Mucosa of descending colon (tissue), 3 donors: ENCODE measurements around the gene POU3F2. TPM values are rescaled to one million over a fixed set of nuclear protein-coding genes. Genes with fewer than 3 reads are reported as not detected.

ENCODE experiments used
- ATAC-seq: fragments of 200-7000 bp; cut with Tn5 transposase; one replicate; pipeline ENCODE4 v1.9.1; 2020; ENCODE audit warnings: mild to moderate bottlenecking, moderate library complexity
- DNase-seq, 3 donors: peaks; one replicate each; pipeline ENCODE4 v3.0.0-alpha.2; 2020
- H3K36me3 ChIP-seq: fragments of 200-600 bp; one replicate; pipeline ENCODE4 v1.8.0; 2021; ENCODE audit warnings: low read depth, mild to moderate bottlenecking
- H3K4me1 ChIP-seq: fragments of 200-600 bp; one replicate; pipeline ENCODE4 v1.8.0; 2021; ENCODE audit warnings: low read depth, mild to moderate bottlenecking
- H3K4me3 ChIP-seq: fragments of 200-600 bp; one replicate; pipeline ENCODE4 v1.8.0; 2021; ENCODE audit warnings: mild to moderate bottlenecking
- H3K9me3 ChIP-seq: fragments of 200-600 bp; one replicate; pipeline ENCODE4 v1.8.0; 2021; ENCODE audit warnings: mild to moderate bottlenecking
- intact Hi-C, 2 donors: fragments of 100-400 bp; cut with DNase I in 1 of 2; cut with micrococcal nuclease in 1 of 2; formaldehyde crosslinking; loops; one replicate each; pipeline versions ENCODE4 v1.11.0 to v1.11.1; 2022; cut with DNase I, micrococcal nuclease
- total RNA-seq, 3 donors: library from RNA; stranded (reverse); fragmentation: NEBNext Ultra II Directional in 2 of 3; extraction: Animal tissue kit (Norgen Biotek cat#: 25700) in 2 of 3; gene quantifications; one replicate each; pipeline versions ENCODE4 v1.2.1 to v1.2.4, GENCODE V29; 2021 to 2023
- TF ChIP-seq, protein P1 (sequence below): fragments of 200-600 bp; IDR thresholded peaks from one replicate; pipeline ENCODE4 v1.8.0; 2022; ENCODE audit warnings: antibody characterized with exemption, mild to moderate bottlenecking
- donor health status: DM: no; HTN: no; CAD: no; lungs with moderate emphysema.
- donor health status: DM: no; HTN: no; CAD: no.
- donor health status: DM: no; HTN: yes; CAD: no.

POU3F2 gene
- total RNA-seq, 3 donors from 2014 or later, result not detected

DNA sequence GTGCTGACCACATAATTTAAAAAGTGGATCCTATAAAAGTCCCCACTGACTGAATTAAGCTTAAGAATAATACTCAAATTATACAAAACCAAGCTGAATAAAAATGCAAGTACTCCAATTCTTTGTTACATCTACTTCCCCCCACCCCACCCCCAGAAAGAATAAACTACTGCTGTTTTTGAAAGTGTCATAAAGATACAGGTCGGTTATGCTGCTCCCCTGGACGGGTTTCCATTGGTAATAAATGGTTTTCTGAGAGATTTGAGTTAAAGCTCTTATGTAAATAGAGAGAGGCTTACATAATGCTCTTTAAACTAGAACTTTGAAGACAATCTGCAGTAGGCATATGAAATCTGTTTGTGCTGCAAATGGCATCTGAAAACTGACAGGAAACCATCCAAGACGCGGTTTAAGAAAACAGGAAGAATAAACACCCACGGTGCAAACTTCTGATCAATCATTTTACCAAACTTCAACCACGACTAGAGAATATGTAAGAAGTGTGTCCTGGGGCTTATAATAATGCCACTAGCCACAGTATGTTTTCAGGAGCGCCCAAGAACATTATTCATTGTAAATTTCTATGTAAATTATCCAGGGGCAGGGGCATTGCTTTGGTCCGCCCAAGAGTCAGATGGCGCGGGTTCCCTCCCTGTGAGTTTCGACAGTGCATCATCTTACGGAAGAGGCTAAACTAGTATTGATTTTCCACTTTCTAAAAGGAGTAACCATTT is 10.8 kb upstream of the POU3F2 start:
- intact Hi-C loops, result no loop called here
- Histone ChIP-seq H3K36me3 (no peaks in the 10 kb centered on the region), H3K4me3 (no peak overlapping the region), H3K9me3 (no peaks in the 10 kb centered on the region), H3K4me1 (no peaks in the 10 kb centered on the region)
- TF ChIP-seq, protein P1, sequence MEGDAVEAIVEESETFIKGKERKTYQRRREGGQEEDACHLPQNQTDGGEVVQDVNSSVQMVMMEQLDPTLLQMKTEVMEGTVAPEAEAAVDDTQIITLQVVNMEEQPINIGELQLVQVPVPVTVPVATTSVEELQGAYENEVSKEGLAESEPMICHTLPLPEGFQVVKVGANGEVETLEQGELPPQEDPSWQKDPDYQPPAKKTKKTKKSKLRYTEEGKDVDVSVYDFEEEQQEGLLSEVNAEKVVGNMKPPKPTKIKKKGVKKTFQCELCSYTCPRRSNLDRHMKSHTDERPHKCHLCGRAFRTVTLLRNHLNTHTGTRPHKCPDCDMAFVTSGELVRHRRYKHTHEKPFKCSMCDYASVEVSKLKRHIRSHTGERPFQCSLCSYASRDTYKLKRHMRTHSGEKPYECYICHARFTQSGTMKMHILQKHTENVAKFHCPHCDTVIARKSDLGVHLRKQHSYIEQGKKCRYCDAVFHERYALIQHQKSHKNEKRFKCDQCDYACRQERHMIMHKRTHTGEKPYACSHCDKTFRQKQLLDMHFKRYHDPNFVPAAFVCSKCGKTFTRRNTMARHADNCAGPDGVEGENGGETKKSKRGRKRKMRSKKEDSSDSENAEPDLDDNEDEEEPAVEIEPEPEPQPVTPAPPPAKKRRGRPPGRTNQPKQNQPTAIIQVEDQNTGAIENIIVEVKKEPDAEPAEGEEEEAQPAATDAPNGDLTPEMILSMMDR, result no peak
- no peak for ATAC-seq
- DNase-seq, result no peak

DNA sequence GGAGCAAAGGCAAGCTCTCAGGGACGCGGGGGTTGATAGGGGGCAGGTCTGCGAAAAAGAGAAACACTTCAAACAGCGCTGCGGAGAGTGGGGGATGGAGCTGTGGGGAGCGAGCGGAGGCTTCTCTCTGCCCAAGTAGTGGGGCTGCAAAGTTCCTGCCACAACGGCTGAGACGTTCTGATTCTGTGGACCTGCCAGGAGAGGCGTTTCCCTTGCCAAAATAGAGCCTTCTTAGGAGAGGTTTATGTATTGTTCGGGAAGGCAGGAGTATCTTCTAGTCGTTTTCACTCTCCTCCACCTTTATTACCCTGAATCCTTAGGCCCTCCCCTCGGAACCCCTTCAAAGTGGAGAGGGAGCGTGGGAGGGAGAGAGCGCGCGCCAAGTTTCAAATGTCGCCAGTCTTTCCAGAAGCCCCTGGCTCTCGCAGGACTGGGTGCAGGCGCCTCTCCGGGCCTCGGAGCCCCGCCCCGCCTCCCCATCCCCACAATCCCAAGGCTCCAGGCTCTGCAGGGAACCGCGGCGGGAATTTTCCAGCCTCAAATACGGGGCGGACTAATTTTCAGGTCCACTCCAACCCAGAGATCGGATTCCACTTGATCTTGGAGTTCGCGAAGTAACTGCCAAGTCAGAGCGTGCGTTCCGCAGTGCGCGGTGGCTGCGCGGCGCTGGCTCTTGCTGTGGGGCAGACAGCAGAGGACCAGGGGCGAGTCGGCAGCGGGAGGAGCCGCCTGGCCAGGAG is 10.0 kb upstream of the POU3F2 start:
- intact Hi-C loops, result no loop called here
- DNase-seq (no peak), ATAC-seq (no peak)
- Histone ChIP-seq H3K36me3 (no peaks in the 10 kb centered on the region), H3K4me3 (no peak overlapping the region), H3K4me1 (no peaks in the 10 kb centered on the region), H3K9me3 (no peaks in the 10 kb centered on the region)
- TF ChIP-seq, protein P1, result no peak

DNA sequence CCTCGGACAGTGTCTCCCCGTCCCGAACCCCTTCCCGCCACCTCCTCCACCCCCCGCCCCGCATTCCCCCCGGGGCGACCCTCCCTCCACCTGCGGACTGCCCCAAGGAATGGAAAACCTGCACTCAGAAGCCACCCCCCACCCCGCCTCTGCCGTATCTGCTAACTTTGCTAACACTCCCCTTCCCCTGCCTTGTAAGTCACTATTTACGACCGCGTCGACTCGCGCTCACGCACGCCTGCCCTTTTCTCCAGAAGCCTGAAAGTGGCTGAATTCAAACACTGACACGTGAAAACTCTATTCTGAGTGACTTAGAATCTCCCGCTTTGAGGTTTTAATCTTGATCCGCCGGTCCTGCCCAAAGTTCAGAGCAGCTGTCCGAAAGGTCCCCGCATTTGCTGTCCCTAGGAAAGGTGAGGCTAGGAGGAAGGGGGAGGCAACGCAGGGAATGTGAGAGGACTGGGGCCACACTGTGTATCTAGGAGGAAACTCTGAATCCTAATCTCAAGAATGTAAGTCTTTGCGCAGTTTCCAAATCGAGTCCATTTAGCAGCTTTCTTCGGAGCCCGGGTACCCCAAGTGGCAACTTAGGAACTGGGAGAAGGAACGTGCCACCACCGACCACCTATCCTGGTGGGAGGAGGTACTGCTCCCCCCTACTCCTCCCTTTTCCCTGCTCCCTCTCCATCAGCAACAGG is 9.3 kb upstream of the POU3F2 start:
- Histone ChIP-seq H3K4me1 (no peaks in the 10 kb centered on the region), H3K36me3 (no peaks in the 10 kb centered on the region), H3K4me3 (no peak overlapping the region), H3K9me3 (no peaks in the 10 kb centered on the region)
- intact Hi-C loops, result no loop called here
- TF ChIP-seq, protein P1, result no peak
- no peak for ATAC-seq
- DNase-seq, result no peak

DNA sequence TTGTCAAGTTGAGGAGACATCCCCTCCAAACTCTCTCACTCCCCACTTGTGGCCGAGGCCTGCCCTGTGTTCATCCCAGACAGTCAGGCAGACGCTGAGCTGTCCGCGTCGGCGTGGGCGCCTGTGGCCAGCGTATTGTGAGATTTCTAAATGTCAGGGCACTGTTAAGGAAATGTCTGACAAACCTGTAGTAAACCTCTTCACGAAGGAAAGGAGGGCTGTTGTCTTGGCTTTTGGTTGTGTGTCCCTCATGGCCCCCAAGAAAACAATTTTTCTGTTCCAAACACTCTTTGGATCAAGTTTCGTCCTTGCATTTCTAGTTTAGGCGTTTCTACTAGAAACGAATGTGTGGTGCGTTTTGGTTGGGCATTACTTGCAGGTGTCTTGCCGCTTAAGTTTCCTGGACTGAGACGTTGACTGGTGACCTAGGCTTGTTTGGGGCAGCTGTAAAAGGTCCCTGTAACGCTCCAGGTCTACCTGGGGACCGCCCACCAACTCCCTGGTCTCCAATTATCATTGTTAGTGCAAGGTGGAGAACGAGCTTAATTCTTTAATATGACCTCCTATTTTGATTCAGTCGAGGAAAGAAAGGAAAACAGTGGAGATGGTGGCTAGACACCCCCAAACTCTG is 8.7 kb upstream of the POU3F2 start:
- Histone ChIP-seq H3K9me3 (no peaks in the 10 kb centered on the region), H3K4me1 (no peaks in the 10 kb centered on the region), H3K36me3 (no peaks in the 10 kb centered on the region), H3K4me3 (no peak overlapping the region)
- ATAC-seq (no peak), DNase-seq (no peak)
- intact Hi-C loops, result no loop called here
- TF ChIP-seq, protein P1, result no peak

DNA sequence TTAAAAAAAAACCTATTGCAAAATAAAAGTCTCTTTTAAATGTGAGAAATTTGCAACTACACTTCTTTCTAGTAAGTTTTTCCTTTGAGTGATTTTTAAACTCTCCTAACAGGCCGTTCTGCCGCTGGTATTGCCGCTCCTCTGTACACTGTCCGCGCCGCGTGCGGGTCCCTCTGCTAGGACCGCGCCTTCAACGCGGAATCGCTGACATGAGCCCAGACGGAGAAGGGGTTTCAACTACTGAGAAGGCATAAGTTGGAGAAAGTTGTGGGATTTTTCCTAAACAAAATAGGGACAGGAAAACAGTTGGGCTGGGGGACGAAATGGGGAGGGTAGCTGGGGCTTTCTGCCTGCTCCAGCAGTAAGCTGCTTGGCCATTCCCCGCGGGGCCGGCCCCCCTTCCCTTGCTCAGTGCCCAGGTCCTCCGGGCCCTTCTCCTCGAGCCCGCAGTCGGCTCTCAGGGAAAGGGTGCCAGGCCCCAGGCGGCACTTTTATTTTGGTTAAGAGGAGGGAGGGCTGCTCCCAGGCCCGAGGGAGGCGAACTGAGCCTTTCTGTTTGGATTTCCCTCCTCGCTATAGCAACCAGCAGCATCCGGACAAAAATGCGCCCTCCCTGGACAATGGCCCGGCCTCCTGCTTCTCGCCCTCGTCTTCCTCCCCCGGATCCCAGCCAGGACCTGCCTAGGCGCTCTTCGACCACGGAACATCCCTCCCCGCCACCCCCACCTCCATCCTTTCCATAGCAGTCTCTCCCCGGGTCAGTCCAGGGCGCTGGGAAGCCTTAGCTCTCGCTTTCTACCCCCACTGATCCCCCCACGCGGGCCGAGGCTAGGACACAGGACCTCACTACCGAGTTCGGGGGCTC is 6.8 kb upstream of the POU3F2 start:
- Histone ChIP-seq H3K4me1 (peaks cover 16% of the 10 kb centered on the region), H3K9me3 (no peaks in the 10 kb centered on the region), H3K4me3 (no peak overlapping the region), H3K36me3 (no peaks in the 10 kb centered on the region)
- no peak for ATAC-seq
- intact Hi-C loops, result no loop called here
- no peak for DNase-seq
- TF ChIP-seq, protein P1, result no peak
